ENCODE results near the gene SLC25A33. TPM values are rescaled to one million over a fixed set of nuclear protein-coding genes. Genes with fewer than 3 reads are reported as not detected.
"Not testable (repeated sequence)": the region's sequence is repeated elsewhere in the genome, so short reads cannot be mapped to it uniquely, and the experiment has no call there.

The SLC25A33 gene
- total RNA-seq, 1 donor from 2014 or later: 3.8 TPM

DNA sequence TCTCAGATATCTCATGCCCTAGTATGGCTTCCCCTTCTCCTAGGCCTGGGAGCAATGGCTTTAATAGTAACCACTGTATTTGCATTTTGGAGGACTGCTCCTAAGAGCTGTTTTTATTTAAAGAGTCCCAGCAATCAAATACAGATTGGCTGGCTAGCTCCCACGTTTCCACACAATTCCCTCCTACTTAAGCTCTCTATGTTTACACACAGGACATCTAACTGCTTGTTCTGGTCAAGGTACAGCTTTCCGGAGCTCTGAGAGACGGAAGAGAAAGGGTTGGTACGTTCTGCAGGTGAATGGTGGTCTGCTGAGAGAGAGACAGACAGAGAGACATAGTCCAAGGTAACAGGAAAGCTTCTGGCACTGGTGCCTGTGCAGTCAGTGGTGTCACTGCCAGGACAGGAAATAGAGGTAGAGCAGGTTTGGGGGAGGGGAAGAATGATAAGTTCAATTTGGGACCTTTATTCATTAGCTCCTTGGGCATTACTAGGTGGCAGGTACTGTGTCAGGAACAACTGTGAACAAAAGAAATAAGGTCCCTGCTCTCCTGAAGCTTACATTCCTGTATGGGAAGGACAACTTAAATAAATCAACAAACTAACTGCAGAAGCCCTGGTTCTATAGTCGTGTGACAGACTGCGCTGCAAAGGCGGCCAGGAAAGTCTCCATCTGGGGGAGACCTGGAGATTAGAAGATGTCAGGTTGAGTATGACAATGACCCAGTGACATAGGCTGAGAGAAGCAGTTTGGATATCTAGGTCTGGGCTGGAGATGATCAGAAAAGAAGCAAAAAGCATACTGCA lies 1.2 kb upstream of the SLC25A33 start:
- DNase-seq: no peak
- no peak for ATAC-seq
- intact Hi-C loops (cut with micrococcal nuclease): no loop called here

- ATAC-seq (no peak), DNase-seq (peak; percentile 42)
- intact Hi-C loops (cut with micrococcal nuclease): no loop called here
These were observed 548 bp upstream of the SLC25A33 start for GRCh38 chr1:9538669-9539164.

DNA sequence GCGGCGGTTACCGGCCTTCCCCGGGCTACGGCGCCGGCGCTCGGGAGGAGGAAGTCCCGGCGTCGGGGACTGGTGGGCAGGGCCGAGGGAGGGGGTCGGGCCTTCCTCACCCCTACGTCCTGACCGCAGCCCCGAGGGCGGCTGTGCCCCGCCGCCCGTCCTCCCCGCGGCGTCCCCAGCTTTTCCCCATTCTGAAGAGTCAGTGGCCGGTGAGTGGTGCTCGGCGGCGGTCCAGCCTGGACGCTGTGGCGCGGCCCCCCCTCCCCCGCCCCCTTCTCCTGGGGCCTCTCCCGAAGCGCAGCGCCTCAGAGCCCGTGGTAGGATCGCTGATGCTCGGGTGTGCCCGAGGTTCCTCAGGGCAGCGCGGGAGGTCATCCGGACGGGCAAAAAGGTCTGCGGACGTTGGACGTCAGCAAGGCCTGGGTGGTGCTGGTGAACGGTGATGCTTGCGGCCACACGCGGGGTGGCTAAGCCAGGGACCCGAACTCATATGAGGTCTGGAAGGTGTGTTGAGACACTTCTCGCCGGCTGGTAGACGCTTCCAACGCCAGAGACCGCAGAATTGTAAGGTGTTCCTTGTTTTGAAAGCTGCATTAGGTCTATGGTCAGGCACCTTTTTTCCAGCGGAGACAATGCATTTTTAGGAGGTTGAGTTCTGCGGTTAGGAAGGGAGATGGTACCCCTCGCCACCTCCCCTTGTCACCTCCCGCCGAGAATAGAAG lies 725 bp downstream of the SLC25A33 start:
- DNase-seq: peak; percentile 70
- ATAC-seq: peak; percentile 43
- intact Hi-C loops (cut with micrococcal nuclease): no loop called here

- ATAC-seq (no peak), DNase-seq (no peak)
- intact Hi-C loops (cut with micrococcal nuclease): no loop called here
These were observed 3.2 kb downstream of the SLC25A33 start for GRCh38 chr1:9542430-9542829.

- intact Hi-C loops (cut with micrococcal nuclease): no loop called here
- ATAC-seq (no peak), DNase-seq (no peak)
These were observed 5.7 kb downstream of the SLC25A33 start for GRCh38 chr1:9544926-9545325.

- peak; percentile 15 for ATAC-seq
- intact Hi-C loops (cut with micrococcal nuclease): no loop called here
- DNase-seq: no peak
These were observed 10.8 kb downstream of the SLC25A33 start for GRCh38 chr1:9549955-9550546.

GRCh38 chr1:9551984-9552383 lies 12.7 kb downstream of the SLC25A33 start:
- intact Hi-C loops (cut with micrococcal nuclease): no loop called here
- ATAC-seq: no peak
- no peak for DNase-seq

DNA sequence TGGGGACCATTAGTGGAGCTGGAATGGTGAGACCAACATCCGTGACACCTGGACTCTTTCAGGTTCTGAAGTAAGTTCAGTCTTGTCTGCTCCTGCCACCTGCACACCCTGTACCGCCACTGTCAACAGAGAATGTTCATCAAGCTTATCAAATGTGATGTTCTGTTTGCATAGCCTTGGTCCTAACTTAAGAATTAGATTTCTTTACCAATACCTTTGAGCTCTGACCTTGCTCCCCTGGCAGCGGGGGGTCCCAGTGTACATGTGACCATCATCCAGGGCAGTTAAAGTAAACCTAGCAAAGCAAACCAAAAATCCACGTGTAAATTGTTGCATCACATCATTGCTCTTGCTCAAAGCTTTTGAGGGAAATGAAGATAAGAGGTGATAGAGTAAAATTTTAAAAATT lies 14.5 kb downstream of the SLC25A33 start:
- intact Hi-C loops (cut with micrococcal nuclease): no loop called here
- no peak for ATAC-seq
- no peak for DNase-seq

DNA sequence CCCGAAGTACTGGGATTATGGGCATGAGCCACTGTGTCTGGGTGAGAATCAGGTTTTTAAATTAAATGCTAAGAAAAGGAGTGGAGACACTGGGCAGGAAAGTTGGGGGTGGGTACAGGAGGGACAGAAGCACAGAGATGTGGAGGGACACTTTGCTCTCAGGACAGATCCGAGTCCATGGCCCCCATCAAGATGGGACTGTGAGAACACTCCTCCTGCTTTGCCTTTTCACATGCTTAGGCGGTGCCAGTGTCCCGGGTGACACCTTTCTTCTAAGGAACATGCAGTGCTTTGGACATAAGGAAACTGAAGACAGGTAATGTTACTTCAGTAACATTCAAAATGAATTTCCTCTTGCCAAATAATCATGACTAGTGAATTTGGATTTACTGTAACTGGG lies 16.7 kb downstream of the SLC25A33 start:
- ATAC-seq (peak; percentile 60), DNase-seq (no peak)
- intact Hi-C loops (cut with micrococcal nuclease): no loop called here

GRCh38 chr1:9557624-9558023 lies 18.4 kb downstream of the SLC25A33 start:
- DNase-seq (no peak), ATAC-seq (no peak)
- intact Hi-C loops (cut with micrococcal nuclease): no loop called here

GRCh38 chr1:9558271-9558945 lies 19.1 kb downstream of the SLC25A33 start:
- ATAC-seq: peak; percentile 14
- intact Hi-C loops (cut with micrococcal nuclease): no loop called here
- DNase-seq: no peak

DNA sequence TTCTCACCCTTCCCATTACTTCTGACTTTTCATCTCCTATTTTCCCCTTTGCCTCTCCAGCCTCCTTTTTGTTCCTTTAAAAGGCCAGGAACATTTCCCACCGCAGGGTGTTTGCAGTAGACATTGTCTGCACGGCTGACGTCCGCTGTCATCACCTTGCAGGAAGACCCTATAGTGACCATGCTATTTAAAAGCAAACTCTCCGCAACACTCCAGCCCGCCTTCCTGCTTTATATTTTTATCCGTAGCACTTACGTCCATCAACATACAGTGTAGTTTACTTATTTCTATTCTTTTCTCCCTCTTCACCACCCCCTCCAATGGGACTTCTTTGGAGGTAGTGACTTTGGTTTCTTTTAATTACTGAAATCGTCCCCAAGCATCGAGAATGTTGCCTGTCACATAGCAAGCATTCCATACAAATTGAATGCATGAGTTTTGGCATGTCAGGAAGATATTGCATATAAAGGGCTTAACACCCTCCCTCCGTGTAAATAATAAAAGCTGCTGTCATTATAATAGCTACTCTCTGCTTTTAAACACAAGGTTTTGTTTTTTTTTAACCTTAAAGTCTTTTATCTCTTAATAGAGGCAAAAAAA lies 19.8 kb downstream of the SLC25A33 start:
- intact Hi-C loops (cut with micrococcal nuclease): no loop called here
- no peak for DNase-seq
- peak; percentile 6 for ATAC-seq

- DNase-seq (no peak), ATAC-seq (no peak)
- intact Hi-C loops (cut with micrococcal nuclease): no loop called here
These were observed 20.4 kb downstream of the SLC25A33 start for GRCh38 chr1:9559673-9560072.

- intact Hi-C loops (cut with micrococcal nuclease); DNase-seq; ATAC-seq: not testable (repeated sequence)
These were observed 20.8 kb downstream of the SLC25A33 start for GRCh38 chr1:9560090-9560489.

- peak; percentile 76 for ATAC-seq
- intact Hi-C loops (cut with micrococcal nuclease): no loop called here
- DNase-seq: no peak
These were observed 22.2 kb downstream of the SLC25A33 start for GRCh38 chr1:9561429-9561828.

GRCh38 chr1:9569267-9569666 lies 30.0 kb downstream of the SLC25A33 start:
- ATAC-seq (no peak), DNase-seq (no peak)
- intact Hi-C loops (cut with micrococcal nuclease): no loop called here

- ATAC-seq; intact Hi-C loops (cut with micrococcal nuclease); DNase-seq: not testable (repeated sequence)
These were observed 31.7 kb downstream of the SLC25A33 start for GRCh38 chr1:9570886-9571529.

GRCh38 chr1:9573723-9574122 lies 34.5 kb downstream of the SLC25A33 start:
- DNase-seq (no peak), ATAC-seq (peak; percentile 68)
- intact Hi-C loops (cut with micrococcal nuclease): loop anchor here (1.0 kb wide), 1 partner anchor 78 kb away; no protein-coding TSS in a partner anchor

DNA sequence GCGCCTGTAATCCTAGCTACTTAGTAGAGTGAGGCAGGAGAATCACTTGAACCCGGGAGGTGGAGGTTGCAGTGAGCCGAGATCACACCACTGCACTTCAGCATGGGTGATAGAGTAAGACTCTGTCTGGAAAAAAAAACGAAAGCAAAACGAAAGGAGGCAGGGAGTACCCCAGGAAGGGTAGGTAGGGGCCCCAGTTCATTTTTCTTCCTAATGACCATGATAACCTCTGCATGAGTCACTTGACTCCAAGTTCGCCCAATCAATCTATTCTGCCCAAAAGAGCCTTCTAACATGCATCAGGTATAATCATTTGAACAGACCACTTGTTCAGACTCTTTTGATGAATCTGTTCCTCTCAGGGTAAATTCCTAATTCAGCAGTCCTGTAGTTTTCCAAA lies 36.2 kb downstream of the SLC25A33 start:
- intact Hi-C loops (cut with micrococcal nuclease): no loop called here
- ATAC-seq (no peak), DNase-seq (no peak)

All from left ventricle myocardium superior (tissue), 1 donor.